ENCODE measurements around the gene PHOSPHO1. TPM values are rescaled to one million over a fixed set of nuclear protein-coding genes. Genes with fewer than 3 reads are reported as not detected.

The PHOSPHO1 gene
- total RNA-seq, 2 donors from 2014 or later: 0.95 TPM; not detected in 1

DNA sequence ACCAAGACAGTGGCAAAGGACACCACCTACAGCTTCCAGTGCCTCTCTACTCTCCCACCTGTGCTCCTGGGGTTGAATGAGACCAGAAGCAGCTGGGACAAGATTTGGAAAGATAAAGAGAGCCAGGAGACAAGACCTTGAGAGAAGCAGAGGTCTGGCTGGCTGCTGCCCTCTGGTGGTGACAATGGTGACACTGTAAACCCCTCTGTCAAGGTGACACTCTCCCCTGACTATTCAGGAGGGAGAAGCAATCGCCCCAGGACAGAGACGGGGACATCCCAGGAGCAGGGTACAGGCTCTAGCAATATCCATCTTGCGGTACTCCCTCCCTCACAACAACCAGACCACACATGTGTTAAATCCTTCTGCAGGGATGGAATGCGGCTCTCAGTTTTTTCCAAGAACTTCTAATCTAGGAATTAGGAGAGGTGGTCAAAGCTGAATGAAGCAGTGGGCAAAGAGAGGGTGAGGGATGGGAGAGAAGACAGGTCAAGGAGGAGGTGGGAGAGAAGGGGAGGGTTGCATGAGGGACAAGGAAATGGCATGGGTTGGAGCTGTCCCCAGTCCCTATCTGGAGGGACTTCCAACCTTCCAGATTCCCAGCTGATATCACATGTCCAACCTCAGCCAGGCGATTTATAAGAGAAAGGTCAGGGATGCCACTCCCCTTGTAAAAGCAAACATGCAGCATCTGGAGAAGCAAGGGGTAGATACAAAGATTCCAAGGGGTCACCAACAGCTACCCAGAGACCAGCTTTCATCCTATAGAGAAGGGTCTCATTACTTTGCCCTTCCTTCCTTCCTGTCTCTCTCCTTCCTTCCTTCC, 2.9 kb downstream of the PHOSPHO1 start:
- no peak for ATAC-seq (ENCODE audit: insufficient number of reproducible peaks, low FRiP score, low read depth)
- TF ChIP-seq, protein P1, sequence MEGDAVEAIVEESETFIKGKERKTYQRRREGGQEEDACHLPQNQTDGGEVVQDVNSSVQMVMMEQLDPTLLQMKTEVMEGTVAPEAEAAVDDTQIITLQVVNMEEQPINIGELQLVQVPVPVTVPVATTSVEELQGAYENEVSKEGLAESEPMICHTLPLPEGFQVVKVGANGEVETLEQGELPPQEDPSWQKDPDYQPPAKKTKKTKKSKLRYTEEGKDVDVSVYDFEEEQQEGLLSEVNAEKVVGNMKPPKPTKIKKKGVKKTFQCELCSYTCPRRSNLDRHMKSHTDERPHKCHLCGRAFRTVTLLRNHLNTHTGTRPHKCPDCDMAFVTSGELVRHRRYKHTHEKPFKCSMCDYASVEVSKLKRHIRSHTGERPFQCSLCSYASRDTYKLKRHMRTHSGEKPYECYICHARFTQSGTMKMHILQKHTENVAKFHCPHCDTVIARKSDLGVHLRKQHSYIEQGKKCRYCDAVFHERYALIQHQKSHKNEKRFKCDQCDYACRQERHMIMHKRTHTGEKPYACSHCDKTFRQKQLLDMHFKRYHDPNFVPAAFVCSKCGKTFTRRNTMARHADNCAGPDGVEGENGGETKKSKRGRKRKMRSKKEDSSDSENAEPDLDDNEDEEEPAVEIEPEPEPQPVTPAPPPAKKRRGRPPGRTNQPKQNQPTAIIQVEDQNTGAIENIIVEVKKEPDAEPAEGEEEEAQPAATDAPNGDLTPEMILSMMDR (IDR thresholded peaks at IDR 0.05): peak; percentile 82
- Histone ChIP-seq H3K9me3 (no peaks in the 10 kb centered on the region), H3K27me3 (replicated peaks; ENCODE audit: insufficient read depth) (peaks cover 6% of the 10 kb centered on the region), H3K4me1 (ENCODE audit: control insufficient read depth in 1 of 2, low read depth in 2 of 2) (peaks cover 10 to 37% of the 10 kb centered on the region in 2 donors), H3K36me3 (no peaks in the 10 kb centered on the region), H3K4me3 (no peak overlapping the region), H3K27ac (no peak overlapping the region)
- DNase-seq (ENCODE audit: low spot score): no peak

DNA sequence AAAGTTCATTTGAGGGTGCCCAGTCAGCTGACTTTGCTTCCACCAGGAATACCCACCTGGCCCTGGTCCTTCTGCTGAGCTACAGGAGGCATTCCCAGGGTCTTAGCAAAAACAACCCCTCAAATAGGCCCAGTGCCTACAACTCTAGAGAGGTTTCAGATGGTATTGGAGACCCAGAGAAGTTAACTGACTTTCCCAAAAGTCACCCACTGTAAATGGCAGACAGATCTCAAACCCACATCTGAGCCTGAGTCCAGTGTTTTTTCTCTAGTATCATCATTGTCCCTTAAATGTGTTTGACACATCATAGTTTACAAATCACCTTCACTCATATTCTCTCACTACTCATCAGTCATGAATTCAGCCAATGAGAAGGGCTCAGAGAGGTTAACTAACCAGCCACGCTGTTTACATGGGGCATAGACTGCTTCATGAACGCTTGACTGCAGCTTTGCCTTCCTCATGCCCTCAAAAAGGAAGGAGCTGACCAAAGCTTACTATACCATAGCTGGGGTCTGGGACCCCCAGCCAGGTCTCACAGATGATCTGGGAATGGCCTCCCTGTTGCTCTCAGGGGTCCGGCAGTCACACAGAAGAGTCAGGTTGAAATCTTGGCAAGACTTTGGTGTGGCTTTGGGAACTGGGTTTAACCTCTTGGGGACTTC, 3.7 kb downstream of the PHOSPHO1 start:
- no peak overlapping the region for H3K4me3 ChIP-seq
- H3K9me3 ChIP-seq: no peaks in the 10 kb centered on the region
- TF ChIP-seq, protein P1 (IDR thresholded peaks at IDR 0.05): no peak
- peaks cover 10 to 37% of the 10 kb centered on the region in 2 donors for H3K4me1 ChIP-seq (ENCODE audit: control insufficient read depth in 1 of 2, low read depth in 2 of 2)
- H3K36me3 ChIP-seq: no peaks in the 10 kb centered on the region
- no peak overlapping the region for H3K27ac ChIP-seq
- H3K27me3 ChIP-seq (replicated peaks; ENCODE audit: insufficient read depth): peaks cover 6% of the 10 kb centered on the region
- no peak for DNase-seq (ENCODE audit: low spot score)
- no peak for ATAC-seq (ENCODE audit: insufficient number of reproducible peaks, low FRiP score, low read depth)

DNA sequence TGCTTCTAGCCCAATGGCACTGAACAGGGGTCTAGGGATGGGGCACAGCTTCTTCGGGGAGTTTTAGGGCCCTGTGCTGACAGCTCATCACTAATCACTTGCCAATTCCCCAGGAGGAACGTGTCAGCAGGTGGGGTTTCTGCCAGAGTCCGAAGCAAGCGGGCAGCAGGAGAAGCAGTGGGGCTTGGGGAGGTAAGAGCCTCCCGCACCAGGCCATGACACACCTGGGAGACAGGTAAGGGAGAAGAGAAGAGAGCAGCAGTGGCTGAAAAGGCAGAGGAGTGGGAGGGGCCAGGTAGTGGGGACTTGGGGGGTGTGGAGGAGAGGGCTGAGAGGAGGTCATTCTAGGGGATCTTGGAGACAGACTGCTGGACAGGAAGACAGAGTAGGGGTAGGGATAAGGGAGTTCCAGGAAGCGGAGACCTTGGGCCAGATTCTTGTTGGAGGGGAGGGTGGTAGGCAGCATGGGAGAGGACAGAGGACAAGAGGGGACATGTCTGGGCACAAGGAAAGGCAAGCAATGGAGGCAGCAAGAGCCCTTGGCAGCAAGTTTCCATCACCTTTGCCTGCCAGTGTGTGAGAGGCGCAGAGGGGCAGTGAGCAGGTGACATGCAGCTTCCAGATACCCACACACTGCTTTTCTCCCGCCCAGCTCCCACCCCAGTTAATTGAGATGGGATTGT, 4.9 kb downstream of the PHOSPHO1 start:
- Histone ChIP-seq H3K9me3 (no peaks in the 10 kb centered on the region), H3K27ac (peak overlapping the region in 1 of 2 donors; percentile 22), H3K27me3 (replicated peaks; ENCODE audit: insufficient read depth) (peaks cover 6% of the 10 kb centered on the region), H3K36me3 (no peaks in the 10 kb centered on the region), H3K4me1 (ENCODE audit: control insufficient read depth in 1 of 2, low read depth in 2 of 2) (peaks cover 10 to 30% of the 10 kb centered on the region in 2 donors), H3K4me3 (no peak overlapping the region)
- DNase-seq (ENCODE audit: low spot score): no peak
- no peak for ATAC-seq (ENCODE audit: insufficient number of reproducible peaks, low FRiP score, low read depth)
- TF ChIP-seq, protein P1 (IDR thresholded peaks at IDR 0.05): no peak

DNA sequence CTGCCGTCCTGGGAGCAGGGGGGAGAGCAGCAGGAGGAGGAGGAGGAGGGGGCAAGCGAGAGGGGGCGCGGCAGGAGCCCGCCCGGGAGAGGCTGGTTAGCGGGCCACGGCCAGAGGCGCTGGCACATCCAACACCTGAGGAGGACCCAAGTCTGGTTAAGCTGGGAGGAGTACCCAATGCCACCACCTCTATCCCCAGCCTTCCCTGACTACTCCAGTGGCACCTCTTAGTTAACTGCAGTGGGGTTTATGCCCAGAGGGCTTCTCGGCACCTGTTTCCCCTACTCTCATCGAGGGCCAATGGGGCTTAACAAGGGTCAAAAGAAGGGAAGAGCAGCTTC, 5.6 kb downstream of the PHOSPHO1 start:
- TF ChIP-seq, protein P1 (IDR thresholded peaks at IDR 0.05): no peak
- no peak overlapping the region for H3K27ac ChIP-seq
- H3K4me3 ChIP-seq: peak overlapping the region; percentile 53
- peaks cover 6% of the 10 kb centered on the region for H3K27me3 ChIP-seq (replicated peaks; ENCODE audit: insufficient read depth)
- H3K9me3 ChIP-seq: no peaks in the 10 kb centered on the region
- DNase-seq (ENCODE audit: low spot score) (no peak), ATAC-seq (ENCODE audit: insufficient number of reproducible peaks, low FRiP score, low read depth) (no peak)
- H3K36me3 ChIP-seq: no peaks in the 10 kb centered on the region
- peaks cover 5 to 23% of the 10 kb centered on the region in 2 donors for H3K4me1 ChIP-seq (ENCODE audit: control insufficient read depth in 1 of 2, low read depth in 2 of 2)
